ENCODE measurements around the gene TPSAB1.
"Not testable (repeated sequence)": the region's sequence is repeated elsewhere in the genome, so short reads cannot be mapped to it uniquely, and the experiment has no call there.

DNA sequence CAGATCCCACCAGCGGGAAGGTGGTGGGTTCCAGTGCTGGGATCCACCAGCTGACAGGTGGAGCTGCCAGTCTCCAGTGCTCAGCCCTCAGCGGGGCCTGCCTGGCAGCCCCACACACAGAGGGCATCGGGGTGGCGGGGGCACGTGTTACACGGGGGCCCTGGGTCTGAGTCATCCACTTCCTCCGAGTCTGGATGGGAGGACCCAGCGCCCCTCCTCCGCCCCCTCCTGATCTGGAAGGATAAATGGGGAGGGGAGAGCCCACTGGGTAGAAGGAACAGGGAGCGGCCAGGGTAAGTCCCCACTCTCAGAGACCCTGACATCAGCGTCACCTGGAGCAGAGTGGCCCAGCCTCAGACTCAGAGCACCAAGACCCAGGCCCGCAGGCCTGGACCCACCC, at the start of gene TPSAB1:
- TF ChIP-seq, protein P1, sequence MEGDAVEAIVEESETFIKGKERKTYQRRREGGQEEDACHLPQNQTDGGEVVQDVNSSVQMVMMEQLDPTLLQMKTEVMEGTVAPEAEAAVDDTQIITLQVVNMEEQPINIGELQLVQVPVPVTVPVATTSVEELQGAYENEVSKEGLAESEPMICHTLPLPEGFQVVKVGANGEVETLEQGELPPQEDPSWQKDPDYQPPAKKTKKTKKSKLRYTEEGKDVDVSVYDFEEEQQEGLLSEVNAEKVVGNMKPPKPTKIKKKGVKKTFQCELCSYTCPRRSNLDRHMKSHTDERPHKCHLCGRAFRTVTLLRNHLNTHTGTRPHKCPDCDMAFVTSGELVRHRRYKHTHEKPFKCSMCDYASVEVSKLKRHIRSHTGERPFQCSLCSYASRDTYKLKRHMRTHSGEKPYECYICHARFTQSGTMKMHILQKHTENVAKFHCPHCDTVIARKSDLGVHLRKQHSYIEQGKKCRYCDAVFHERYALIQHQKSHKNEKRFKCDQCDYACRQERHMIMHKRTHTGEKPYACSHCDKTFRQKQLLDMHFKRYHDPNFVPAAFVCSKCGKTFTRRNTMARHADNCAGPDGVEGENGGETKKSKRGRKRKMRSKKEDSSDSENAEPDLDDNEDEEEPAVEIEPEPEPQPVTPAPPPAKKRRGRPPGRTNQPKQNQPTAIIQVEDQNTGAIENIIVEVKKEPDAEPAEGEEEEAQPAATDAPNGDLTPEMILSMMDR (IDR thresholded peaks at IDR 0.05): not testable (repeated sequence)
- not testable (repeated sequence) for TF ChIP-seq POLR2A, POLR2AphosphoS5 (IDR thresholded peaks at IDR 0.05)

Data from prostate gland (tissue), 2 donors.